Gastroesophageal sphincter (tissue), 4 donors: ENCODE measurements around the gene FNDC8. TPM values are rescaled to one million over a fixed set of nuclear protein-coding genes. Genes with fewer than 3 reads are reported as not detected.
"Not testable (repeated sequence)": the region's sequence is repeated elsewhere in the genome, so short reads cannot be mapped to it uniquely, and the experiment has no call there.

Source experiments
- ATAC-seq: fragments of 150-250 bp; one replicate; pipeline ENCODE4 v1.9.1; 2016; ENCODE audit warnings: mild to moderate bottlenecking, moderate library complexity
- H3K27ac ChIP-seq, 4 donors: fragments of 200-600 bp; sonication (generic) in 3 of 4; 1 replicate in 3 of 4; 2 replicates in 1 of 4; pipeline ENCODE4 v1.5.1; 2016 to 2019
- H3K27me3 ChIP-seq: fragments of 200-600 bp; sonication (generic); one replicate; pipeline ENCODE4 v1.5.1; 2019
- H3K36me3 ChIP-seq, 2 donors: fragments of 200-600 bp; sonication (generic); one replicate each; pipeline ENCODE4 v1.5.1; 2019; ENCODE audit warnings: control low read depth in 1 of 2
- H3K4me1 ChIP-seq, 3 donors: fragments of 200-600 bp; sonication (generic); 1 replicate in 2 of 3; 2 replicates in 1 of 3; pipeline ENCODE4 v1.5.1; 2016 to 2019; ENCODE audit warnings: control low read depth in 2 of 3
- H3K4me3 ChIP-seq, 2 donors: fragments of 200-600 bp; sonication (generic); one replicate each; pipeline ENCODE4 v1.5.1; 2019; ENCODE audit warnings: mild to moderate bottlenecking in 1 of 2, moderate library complexity in 1 of 2
- H3K9me3 ChIP-seq, 3 donors: fragments of 200-600 bp; sonication (generic); one replicate each; pipeline ENCODE4 v1.5.1; 2017 to 2019; ENCODE audit warnings: control low read depth in 2 of 3
- CTCF ChIP-seq, 4 experiments: fragments of 200-600 bp in 2 of 4; fragments of 450-650 bp in 2 of 4; sonication (generic) in 1 of 4; IDR thresholded peaks; one replicate each; pipeline ENCODE4 v1.5.1; 2017 to 2019; ENCODE audit warnings: antibody characterized with exemption in 4 of 4, mild to moderate bottlenecking in 2 of 4, moderate library complexity in 2 of 4
- EP300 ChIP-seq: sonication (generic); formaldehyde crosslinking; IDR thresholded peaks from one replicate; pipeline ENCODE4 v1.6.1; 2017; ENCODE audit warnings: antibody characterized with exemption, mild to moderate bottlenecking
- POLR2A ChIP-seq, 2 donors: fragments of 450-650 bp; IDR thresholded peaks; one replicate each; pipeline ENCODE4 v1.6.1; 2017; ENCODE audit warnings: antibody characterized with exemption in 2 of 2, mild to moderate bottlenecking in 2 of 2, moderate library complexity in 1 of 2
- POLR2AphosphoS5 ChIP-seq: sonication (generic); formaldehyde crosslinking; IDR thresholded peaks from one replicate; pipeline ENCODE4 v1.6.1; 2017; ENCODE audit warnings: antibody characterized with exemption
- WGBS, 2 donors: methylation state at CpG; one replicate each; pipeline ENCODE4 v1.1.5; 2018; ENCODE audit warnings: low coverage in 1 of 2; 5-methylcytosine and 5-hydroxymethylcytosine counted together
- total RNA-seq, 4 donors: library from RNA; depleted of rRNA; stranded (reverse); fragments of >200 nt; gene quantifications; one replicate each; pipeline ENCODE4 v1.1.0, GENCODE V29; 2016

Gene FNDC8
- total RNA-seq, 4 donors from 2014 or later = not detected

- TF ChIP-seq CTCF (IDR thresholded peaks at IDR 0.05) = no peak
- TF ChIP-seq POLR2A (IDR thresholded peaks at IDR 0.05) = no peak
- no peak for TF ChIP-seq EP300
- no peak for TF ChIP-seq POLR2AphosphoS5
- Histone ChIP-seq H3K9me3 (no peaks in the 10 kb centered on the region), H3K4me1 (peaks cover 0 to 25% (median 5%) of the 10 kb centered on the region in 3 donors), H3K27me3 (no peaks in the 10 kb centered on the region), H3K4me3 (peak overlapping the region; percentile 82 to 99), H3K27ac (peak overlapping the region; percentile 66 to 94 (median 88)), H3K36me3 (no peaks in the 10 kb centered on the region)
- peak; percentile 51 for ATAC-seq
- 0% methylated on average over 10 to 11 of the region's 26 CpGs for WGBS, 2 donors
Measured at GRCh38 chr17:35088356-35088880, 33.0 kb upstream of the FNDC8 start.

- Histone ChIP-seq H3K4me1 (peaks cover 0 to 25% (median 5%) of the 10 kb centered on the region in 3 donors), H3K4me3 (peak overlapping the region; percentile 82 to 99), H3K27ac (peak overlapping the region; percentile 66 to 94 (median 88)), H3K9me3 (no peaks in the 10 kb centered on the region), H3K36me3 (no peaks in the 10 kb centered on the region), H3K27me3 (no peaks in the 10 kb centered on the region)
- peak; percentile 96 for ATAC-seq
- WGBS, 2 donors = 0% methylated on average over 4 of the region's 80 CpGs; no CpG with 5 or more reads in 1 of the 2 donors
- TF ChIP-seq EP300 (no peak), POLR2A (IDR thresholded peaks at IDR 0.05) (peak; percentile 25 to 46), CTCF (IDR thresholded peaks at IDR 0.05) (peak; percentile 81 to 95 (median 92))
Measured at GRCh38 chr17:35088881-35089585, 32.4 kb upstream of the FNDC8 start.

GRCh38 chr17:35089586-35090296 lies 31.7 kb upstream of the FNDC8 start:
- peak overlapping the region in 3 of 4 donors; percentile 87 to 94 (median 89) for H3K27ac ChIP-seq
- no peaks in the 10 kb centered on the region for H3K36me3 ChIP-seq
- ATAC-seq = peak; percentile 16
- H3K4me1 ChIP-seq = peaks cover 0 to 25% (median 5%) of the 10 kb centered on the region in 3 donors
- no peaks in the 10 kb centered on the region for H3K9me3 ChIP-seq
- TF ChIP-seq EP300 (no peak), POLR2AphosphoS5 (no peak), CTCF (IDR thresholded peaks at IDR 0.05) (no peak), POLR2A (IDR thresholded peaks at IDR 0.05) (no peak)
- H3K27me3 ChIP-seq = no peaks in the 10 kb centered on the region
- 45 to 61% methylated on average over 8 to 13 of the region's 22 CpGs for WGBS, 2 donors
- peak overlapping the region in 1 of 2 donors; percentile 99 for H3K4me3 ChIP-seq

- not testable (repeated sequence) for H3K27me3 ChIP-seq, H3K27ac ChIP-seq, H3K4me3 ChIP-seq, ATAC-seq, H3K9me3 ChIP-seq, H3K36me3 ChIP-seq
- peaks cover 0 to 25% (median 5%) of the 10 kb centered on the region in 3 donors for H3K4me1 ChIP-seq
- WGBS, 2 donors = 74 to 93% methylated on average over 6 to 11 of the region's 11 CpGs
Measured at GRCh38 chr17:35090707-35091106, 30.7 kb upstream of the FNDC8 start.

- Histone ChIP-seq H3K4me1 (peaks cover 0 to under 1% (median 0%) of the 10 kb centered on the region in 3 donors), H3K4me3 (no peak overlapping the region), H3K27ac (no peak overlapping the region), H3K9me3 (no peaks in the 10 kb centered on the region), H3K27me3 (no peaks in the 10 kb centered on the region), H3K36me3 (peaks cover 0 to 24% of the 10 kb centered on the region in 2 donors)
- WGBS, 2 donors = no CpG with 5 or more reads among the region's 2 CpGs
- peak; percentile 53 for ATAC-seq
- TF ChIP-seq CTCF (IDR thresholded peaks at IDR 0.05) = no peak
- TF ChIP-seq POLR2AphosphoS5 = no peak
- no peak for TF ChIP-seq POLR2A (IDR thresholded peaks at IDR 0.05)
- no peak for TF ChIP-seq EP300
Measured at GRCh38 chr17:35094902-35095301, 26.5 kb upstream of the FNDC8 start.
